ENCODE data around the gene PALM. TPM values are rescaled to one million over a fixed set of nuclear protein-coding genes. Genes with fewer than 3 reads are reported as not detected.
"Not testable (repeated sequence)": the region's sequence is repeated elsewhere in the genome, so short reads cannot be mapped to it uniquely, and the experiment has no call there.

Gene PALM
- total and polyA plus RNA-seq, 9 of the 15 experiments (the other 6 are each of a cell fraction or from before 2014, with no cell fraction given) = 0.04 to 6.6 (median 1.7) TPM

GRCh38 chr19:666985-667573 is 41.7 kb upstream of the PALM start:
- H3K4me2 ChIP-seq (ENCODE audit: insufficient read depth, low read length); H3K27me3 ChIP-seq (ENCODE audit: control insufficient read depth in 2 of 2, insufficient read depth in 2 of 2, low read length in 2 of 2); ATAC-seq; H2AFZ ChIP-seq (ENCODE audit: low read depth, low read length); H3K36me3 ChIP-seq (ENCODE audit: control insufficient read depth, insufficient read depth, low read length); DNase-seq (ENCODE audit: extremely low read depth in 1 of 4, low spot score in 3 of 4); BruUV-seq (replicated peaks); H3K79me2 ChIP-seq (ENCODE audit: control insufficient read depth, insufficient read depth, low read length); H3K9ac ChIP-seq (ENCODE audit: insufficient read depth in 1 of 2, low read depth in 2 of 2, low read length in 2 of 2); H3K9me1 ChIP-seq (ENCODE audit: control insufficient read depth, insufficient read depth, low read length); CTCF ChIA-PET (ENCODE audit: low intra/inter-chr PET ratio); H4K20me1 ChIP-seq (replicated peaks; ENCODE audit: control insufficient read depth, insufficient read depth, low read length); FAIRE-seq; H3K27ac ChIP-seq (ENCODE audit: extremely low read depth, low read depth, low read length); intact Hi-C loops (cut with micrococcal nuclease); H3K4me3 ChIP-seq: not testable (repeated sequence)
- in situ Hi-C loops (cut with MboI) = loop anchor here (5.0 kb wide), 1 partner anchor 65 kb away; no protein-coding TSS in a partner anchor
- WGBS (ENCODE audit: insufficient coverage, low coverage, missing lambda C conversion rate) = 76% methylated on average over 17 of the region's 38 CpGs
- POLR2A ChIA-PET = interaction anchor here (0.6 kb wide), 1 partner anchor 799 kb away, joined by 3 read pairs; no protein-coding TSS in a partner anchor
- Histone ChIP-seq H3K4me1 (replicated peaks in 1 of 2; ENCODE audit: control insufficient read depth in 2 of 2, insufficient read depth in 2 of 2, low read length in 2 of 2) (peaks cover 12 to 31% of the 10 kb centered on the region in 2 experiments), H3K9me3 (replicated peaks; ENCODE audit: control insufficient read depth, insufficient read depth, low read depth, low read length) (peaks cover 12% of the 10 kb centered on the region)
- TF ChIP-seq ZNF445 (CRISPR knock-in tag; IDR thresholded peaks at IDR 0.05; ENCODE audit: low read depth) (peak; percentile 82), CBX5 (IDR thresholded peaks at IDR 0.05; ENCODE audit: borderline replicate concordance, low read depth) (peak; percentile 76), CBX1 (IDR thresholded peaks at IDR 0.05; ENCODE audit: low read depth) (peak; percentile 73; the same call in 1 of the 2 replicates)

DNA sequence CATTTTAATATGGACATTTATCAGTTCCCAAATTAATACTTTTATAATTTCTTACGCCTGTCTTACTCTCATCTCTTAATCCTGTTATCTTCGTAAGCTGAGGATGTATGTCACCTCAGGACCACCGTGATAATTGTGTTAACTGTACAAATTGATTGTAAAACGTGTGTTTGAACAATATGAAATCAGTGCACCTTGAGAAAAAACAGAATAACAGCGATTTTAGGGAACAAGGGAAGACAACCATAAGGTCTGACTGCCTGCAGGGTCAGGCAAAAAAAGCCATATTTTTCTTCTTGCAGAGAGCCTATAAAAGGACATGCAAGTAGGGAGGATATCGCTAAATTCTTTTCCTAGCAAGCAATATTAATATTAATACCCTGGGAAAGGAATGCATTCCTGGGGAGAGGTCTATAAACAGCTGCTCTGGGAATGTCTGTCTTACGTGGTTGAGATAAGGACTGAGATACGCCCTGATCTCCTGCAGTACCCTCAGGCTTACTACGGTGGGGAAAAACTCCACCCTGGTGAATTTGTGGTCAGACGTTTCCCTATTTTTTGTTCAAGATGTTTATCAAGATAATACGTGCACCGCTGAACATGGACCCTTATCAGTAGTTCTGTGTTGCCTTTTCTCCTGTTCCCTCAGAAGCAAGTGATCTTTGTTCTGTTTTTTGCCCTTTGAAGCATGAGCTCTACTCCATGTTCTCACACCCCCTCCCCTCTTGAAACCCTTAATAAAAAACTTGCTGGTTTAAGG is 39.9 kb upstream of the PALM start:
- H3K9me3 ChIP-seq (replicated peaks; ENCODE audit: control insufficient read depth, insufficient read depth, low read depth, low read length) = not testable (repeated sequence)
- WGBS (ENCODE audit: insufficient coverage, low coverage, missing lambda C conversion rate) = 16% methylated on average over 12 of the region's 12 CpGs
- TF ChIP-seq CTBP1 (IDR thresholded peaks at IDR 0.05; ENCODE audit: borderline replicate concordance) = peak; percentile 54; the same call in 1 of the 2 replicates
- peak; percentile 52; the same call in 1 of the 2 replicates for TF ChIP-seq SMARCA4 (IDR thresholded peaks at IDR 0.05)
- 0 out of 2 replicates have a peak, but pooled peaks have one; percentile 50 for TF ChIP-seq ZNF644 (tag; IDR thresholded peaks at IDR 0.05; ENCODE audit: low read depth)
- 0 out of 2 replicates have a peak, but pooled peaks have one; percentile 36 for TF ChIP-seq MTA2 (IDR thresholded peaks at IDR 0.05; ENCODE audit: low read depth)
- TF ChIP-seq CBFA2T2 (conservative IDR thresholded peaks at IDR 0.05) = peak; percentile 27
- TF ChIP-seq L3MBTL2 (IDR thresholded peaks at IDR 0.05) = 0 out of 2 replicates have a peak, but pooled peaks have one; percentile 33
- TF ChIP-seq ZNF324 (CRISPR knock-in tag; IDR thresholded peaks at IDR 0.05) = 0 out of 2 replicates have a peak, but pooled peaks have one; percentile 12
- TF ChIP-seq TEAD1 (CRISPR knock-in tag; IDR thresholded peaks at IDR 0.05) = peak in 1 of 2 experiments; percentile 75; a peak in 2 of 4 replicates
- peak; percentile 62 for TF ChIP-seq SP1 (CRISPR knock-in tag; IDR thresholded peaks at IDR 0.05)
- peak; percentile 84; the same call in 1 of the 2 replicates for TF ChIP-seq SOX6 (IDR thresholded peaks at IDR 0.05)

More for the DNA sequence above, 39.9 kb upstream of the PALM start:
- H3K36me3 ChIP-seq (ENCODE audit: control insufficient read depth, insufficient read depth, low read length); H4K20me1 ChIP-seq (replicated peaks; ENCODE audit: control insufficient read depth, insufficient read depth, low read length); H3K9ac ChIP-seq (ENCODE audit: insufficient read depth in 1 of 2, low read depth in 2 of 2, low read length in 2 of 2); H3K79me2 ChIP-seq (ENCODE audit: control insufficient read depth, insufficient read depth, low read length); BruUV-seq (replicated peaks); H3K4me3 ChIP-seq; CTCF ChIA-PET (ENCODE audit: low intra/inter-chr PET ratio); H3K9me1 ChIP-seq (ENCODE audit: control insufficient read depth, insufficient read depth, low read length); H3K27me3 ChIP-seq (ENCODE audit: control insufficient read depth in 2 of 2, insufficient read depth in 2 of 2, low read length in 2 of 2); intact Hi-C loops (cut with micrococcal nuclease); H3K27ac ChIP-seq (ENCODE audit: extremely low read depth, low read depth, low read length); ATAC-seq: not testable (repeated sequence)
- POLR2A ChIA-PET = interaction anchor here (1.0 to 1.5 kb wide), 4 partner anchors 9 to 61 kb away, joined by 3 to 8 read pairs (median 6); partner anchors contain the start of gene POLRMT
- Histone ChIP-seq H3K4me1 (replicated peaks in 1 of 2; ENCODE audit: control insufficient read depth in 2 of 2, insufficient read depth in 2 of 2, low read length in 2 of 2) (peaks cover 8 to 18% of the 10 kb centered on the region in 2 experiments; a peak in 4 of 5 replicates), H3K4me2 (ENCODE audit: insufficient read depth, low read length) (peak overlapping the region; percentile 41; the same call in 1 of the 2 replicates), H2AFZ (ENCODE audit: low read depth, low read length) (peak overlapping the region; percentile 32; the same call in 1 of the 2 replicates)
- in situ Hi-C loops (cut with MboI) = loop anchor here (5.0 kb wide), 1 partner anchor 63 kb away; no protein-coding TSS in a partner anchor
- peak; percentile 55 for FAIRE-seq
- DNase-seq (ENCODE audit: extremely low read depth in 1 of 4, low spot score in 3 of 4) = peak in 2 of 4 experiments; percentile 18 to 48

All from K562 (cell line).